ENCODE measurements around the gene LHX6.

Gene LHX6

GRCh38 chr9:122179054-122179689 lies 49.6 kb downstream of the LHX6 start:
- Mint-ChIP-seq H3K27me3 (peaks cover 15% of the 10 kb centered on the region), H3K36me3 (ENCODE audit: low read depth) (no peaks in the 10 kb centered on the region), H3K4me1 (no peaks in the 10 kb centered on the region), H3K27ac (no peak overlapping the region), H3K9me3 (no peaks in the 10 kb centered on the region), H3K4me3 (no peak overlapping the region)
- ATAC-seq (no peak), DNase-seq (no peak)

GRCh38 chr9:122176916-122177315 lies 51.8 kb downstream of the LHX6 start:
- H3K4me3 Mint-ChIP-seq = no peak overlapping the region
- H3K27me3 Mint-ChIP-seq = peaks cover 18% of the 10 kb centered on the region
- DNase-seq = no peak
- H3K4me1 Mint-ChIP-seq = no peaks in the 10 kb centered on the region
- ATAC-seq = no peak
- no peaks in the 10 kb centered on the region for H3K9me3 Mint-ChIP-seq
- H3K27ac Mint-ChIP-seq = no peak overlapping the region
- H3K36me3 Mint-ChIP-seq (ENCODE audit: low read depth) = no peaks in the 10 kb centered on the region

- DNase-seq (no peak), ATAC-seq (no peak)
- H3K36me3 Mint-ChIP-seq (ENCODE audit: low read depth) = no peaks in the 10 kb centered on the region
- H3K4me3 Mint-ChIP-seq = no peak overlapping the region
- H3K9me3 Mint-ChIP-seq = no peaks in the 10 kb centered on the region
- H3K27ac Mint-ChIP-seq = no peak overlapping the region
- no peaks in the 10 kb centered on the region for H3K4me1 Mint-ChIP-seq
- H3K27me3 Mint-ChIP-seq = peaks cover 29% of the 10 kb centered on the region
Observed at GRCh38 chr9:122173670-122174069, 55.1 kb downstream of the LHX6 start.

GRCh38 chr9:122172131-122172530 lies 56.6 kb downstream of the LHX6 start:
- Mint-ChIP-seq H3K4me3 (no peak overlapping the region), H3K4me1 (no peaks in the 10 kb centered on the region), H3K36me3 (ENCODE audit: low read depth) (no peaks in the 10 kb centered on the region), H3K27me3 (peaks cover 33% of the 10 kb centered on the region), H3K27ac (no peak overlapping the region), H3K9me3 (no peaks in the 10 kb centered on the region)
- DNase-seq = no peak
- no peak for ATAC-seq

GRCh38 chr9:122168356-122168755 lies 60.4 kb downstream of the LHX6 start:
- Mint-ChIP-seq H3K9me3 (no peaks in the 10 kb centered on the region), H3K27ac (no peak overlapping the region), H3K27me3 (peaks cover 32% of the 10 kb centered on the region), H3K36me3 (ENCODE audit: low read depth) (no peaks in the 10 kb centered on the region), H3K4me3 (no peak overlapping the region), H3K4me1 (no peaks in the 10 kb centered on the region)
- ATAC-seq = no peak
- DNase-seq = no peak

- DNase-seq (no peak), ATAC-seq (no peak)
- Mint-ChIP-seq H3K4me3 (no peak overlapping the region), H3K4me1 (peaks cover 6% of the 10 kb centered on the region), H3K36me3 (ENCODE audit: low read depth) (peaks cover 6% of the 10 kb centered on the region), H3K9me3 (peaks cover 6% of the 10 kb centered on the region), H3K27ac (no peak overlapping the region), H3K27me3 (peaks cover 22% of the 10 kb centered on the region)
Observed at GRCh38 chr9:122164286-122164685, 64.5 kb downstream of the LHX6 start.

- Mint-ChIP-seq H3K9me3 (peaks cover 6% of the 10 kb centered on the region), H3K27me3 (peaks cover 16% of the 10 kb centered on the region), H3K4me1 (peaks cover 18% of the 10 kb centered on the region), H3K36me3 (ENCODE audit: low read depth) (peaks cover 6% of the 10 kb centered on the region), H3K27ac (no peak overlapping the region), H3K4me3 (no peak overlapping the region)
- DNase-seq = no peak
- no peak for ATAC-seq
Observed at GRCh38 chr9:122162415-122162814, 66.3 kb downstream of the LHX6 start.

GRCh38 chr9:122159925-122160246 lies 68.9 kb downstream of the LHX6 start:
- H3K9me3 Mint-ChIP-seq = peaks cover 6% of the 10 kb centered on the region
- ATAC-seq = no peak
- H3K27ac Mint-ChIP-seq = peak overlapping the region; percentile 99
- DNase-seq = no peak
- peaks cover 8% of the 10 kb centered on the region for H3K36me3 Mint-ChIP-seq (ENCODE audit: low read depth)
- peaks cover 32% of the 10 kb centered on the region for H3K4me1 Mint-ChIP-seq
- H3K27me3 Mint-ChIP-seq = peaks cover 11% of the 10 kb centered on the region
- peak overlapping the region; percentile 94 for H3K4me3 Mint-ChIP-seq

- Mint-ChIP-seq H3K27ac (peak within 1 kb of the TSS; percentile 99), H3K27me3 (peaks cover 11% of the 10 kb centered on the region), H3K4me1 (peaks cover 35% of the 10 kb centered on the region), H3K36me3 (ENCODE audit: low read depth) (peaks cover 8% of the 10 kb centered on the region), H3K4me3 (peak within 1 kb of the TSS; percentile 94), H3K9me3 (peaks cover 6% of the 10 kb centered on the region)
- DNase-seq = peak; percentile 95
- peak; percentile 94 for ATAC-seq
Observed at GRCh38 chr9:122159026-122159924, 69.5 kb downstream of the LHX6 start, which contains the start of the genes MORN5 and NDUFA8. Gene MORN5 (plus strand): TSS chr9:122159908. CDS start chr9:122159973, 65 bp downstream. Gene NDUFA8 (minus strand): TSS chr9:122159779. CDS start chr9:122159677, 102 bp downstream.

- peaks cover 6% of the 10 kb centered on the region for H3K9me3 Mint-ChIP-seq
Observed at GRCh38 chr9:122158202-122158601, 70.6 kb downstream of the LHX6 start.

GRCh38 chr9:122155796-122156195 lies 73.0 kb downstream of the LHX6 start:
- no peak overlapping the region for H3K27ac Mint-ChIP-seq
- peaks cover 9% of the 10 kb centered on the region for H3K36me3 Mint-ChIP-seq (ENCODE audit: low read depth)

More at GRCh38 chr9:122158202-122158601, 70.6 kb downstream of the LHX6 start:
- peaks cover 8% of the 10 kb centered on the region for H3K36me3 Mint-ChIP-seq (ENCODE audit: low read depth)
- DNase-seq (peak; percentile 18), ATAC-seq (no peak)
- peaks cover 35% of the 10 kb centered on the region for H3K4me1 Mint-ChIP-seq
- H3K27ac Mint-ChIP-seq = no peak overlapping the region
- peaks cover 9% of the 10 kb centered on the region for H3K27me3 Mint-ChIP-seq
- peak overlapping the region; percentile 40 for H3K4me3 Mint-ChIP-seq

More at GRCh38 chr9:122155796-122156195, 73.0 kb downstream of the LHX6 start:
- H3K4me3 Mint-ChIP-seq = no peak overlapping the region
- peaks cover 2% of the 10 kb centered on the region for H3K27me3 Mint-ChIP-seq
- DNase-seq (no peak), ATAC-seq (no peak)
- no peaks in the 10 kb centered on the region for H3K9me3 Mint-ChIP-seq
- peaks cover 35% of the 10 kb centered on the region for H3K4me1 Mint-ChIP-seq

Measured in activated naive CD8-positive, alpha-beta T cell treated with anti-CD3 and anti-CD28 coated beads, Interleukin-2, amount 50 U/mL, for 24 hours (primary cell).